Activated CD8-positive, alpha-beta memory T cell treated with anti-CD3 and anti-CD28 coated beads for 4 hours (primary cell): Measurements from ENCODE around the gene SAPCD2.
A peak's percentile ranks its signal among the peaks of the same experiment; 100 is the strongest.
"Not testable (repeated sequence)": the region's sequence is repeated elsewhere in the genome, so short reads cannot be mapped to it uniquely, and the experiment has no call there.

ENCODE experiments used
- DNase-seq, 2 donors: peaks; one replicate each; pipeline ENCODE4 v3.0.0-alpha.2; 2020; ENCODE audit warnings: low read depth in 2 of 2

The SAPCD2 gene, protein sequence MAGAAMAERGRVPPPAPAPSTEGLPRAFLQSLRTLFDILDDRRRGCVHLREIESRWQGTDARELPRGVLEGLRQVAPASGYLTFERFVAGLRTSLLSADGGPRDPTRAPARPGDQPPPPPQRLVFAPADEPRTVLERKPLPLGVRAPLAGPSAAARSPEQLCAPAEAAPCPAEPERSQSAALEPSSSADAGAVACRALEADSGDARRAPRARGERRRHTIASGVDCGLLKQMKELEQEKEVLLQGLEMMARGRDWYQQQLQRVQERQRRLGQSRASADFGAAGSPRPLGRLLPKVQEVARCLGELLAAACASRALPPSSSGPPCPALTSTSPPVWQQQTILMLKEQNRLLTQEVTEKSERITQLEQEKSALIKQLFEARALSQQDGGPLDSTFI

DNA sequence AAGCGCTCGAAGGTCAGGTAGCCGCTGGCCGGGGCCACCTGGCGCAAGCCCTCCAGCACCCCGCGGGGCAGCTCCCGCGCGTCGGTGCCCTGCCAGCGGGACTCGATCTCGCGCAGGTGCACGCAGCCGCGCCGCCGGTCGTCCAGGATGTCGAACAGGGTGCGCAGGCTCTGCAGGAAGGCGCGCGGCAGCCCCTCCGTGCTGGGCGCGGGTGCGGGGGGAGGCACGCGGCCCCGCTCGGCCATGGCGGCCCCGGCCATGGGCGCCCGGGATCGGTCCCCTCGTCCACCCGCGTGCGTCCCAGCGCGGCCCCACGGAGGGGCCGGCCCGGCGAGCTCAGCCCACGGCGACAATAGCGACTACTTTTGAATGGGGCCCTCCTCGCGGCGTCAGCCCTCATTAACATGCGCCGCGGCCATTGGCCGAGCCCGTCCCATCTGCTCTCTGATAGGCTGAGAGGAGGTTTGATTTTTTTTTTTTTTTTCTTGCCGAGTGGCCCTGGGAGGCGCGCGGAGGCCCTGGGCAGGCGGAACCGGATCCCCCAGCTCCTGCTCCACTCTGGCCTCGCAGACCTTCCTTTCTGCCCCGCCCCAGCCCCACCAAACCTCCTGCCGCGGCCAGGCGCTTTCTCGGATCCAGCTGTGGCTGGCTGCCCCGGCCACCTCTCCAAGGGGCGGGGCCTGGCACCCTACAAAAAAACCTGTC is at the start of gene SAPCD2:
Gene SAPCD2, minus strand, starts transcription at position 357 of the 705 bp plus-strand sequence. Its CDS starts 97 bp downstream, at position 260.
- DNase-seq = peak; percentile 70 to 73

DNA sequence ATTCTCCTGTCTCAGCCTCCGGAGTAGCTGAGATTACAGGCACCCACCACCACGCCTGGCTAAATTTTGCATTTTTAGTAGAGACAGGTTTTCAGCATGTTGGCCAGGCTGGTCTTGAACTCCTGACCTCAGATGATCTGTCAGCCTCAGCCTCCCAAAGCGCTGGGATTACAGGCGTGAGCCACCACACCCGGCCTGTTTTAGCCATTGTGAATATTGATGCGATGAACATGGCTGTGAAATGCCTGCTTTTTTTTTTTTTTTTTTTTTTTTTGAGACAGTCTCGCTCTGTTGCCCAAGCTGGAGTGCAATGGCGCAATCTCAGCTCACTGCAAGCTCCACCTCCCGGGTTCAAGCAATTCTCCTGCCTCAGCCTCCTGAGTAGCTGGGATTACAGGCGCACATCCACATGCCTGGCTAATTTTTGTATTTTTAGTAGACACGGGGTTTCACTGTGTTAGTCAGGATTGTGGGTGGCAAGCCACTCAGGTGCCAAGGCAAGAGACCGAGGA is 47.8 kb upstream of the SAPCD2 start:
- DNase-seq = not testable (repeated sequence)

DNA sequence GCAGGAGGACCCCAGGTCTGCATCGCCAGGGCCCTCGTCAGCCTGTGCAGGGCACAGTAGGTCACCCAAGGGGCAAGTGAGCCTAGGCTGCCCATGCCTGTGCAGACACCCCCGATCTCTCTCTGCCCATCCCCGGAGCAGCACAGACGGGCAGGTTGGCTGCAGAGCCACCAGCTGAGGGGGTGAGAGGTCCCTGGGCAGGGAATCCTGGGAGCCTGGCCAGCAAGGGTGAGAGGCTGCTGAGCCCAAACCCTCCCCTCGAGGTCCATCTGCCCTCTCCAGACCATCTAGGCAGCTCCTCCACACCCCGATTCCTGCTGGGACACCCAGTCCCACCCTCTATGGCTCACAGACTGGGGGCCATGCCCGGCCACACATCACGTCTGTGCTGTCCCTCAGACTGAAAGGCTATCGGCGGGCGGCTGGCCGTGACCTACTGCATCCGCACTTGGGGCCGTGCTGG is 46.9 kb upstream of the SAPCD2 start:
- no peak for DNase-seq

DNA sequence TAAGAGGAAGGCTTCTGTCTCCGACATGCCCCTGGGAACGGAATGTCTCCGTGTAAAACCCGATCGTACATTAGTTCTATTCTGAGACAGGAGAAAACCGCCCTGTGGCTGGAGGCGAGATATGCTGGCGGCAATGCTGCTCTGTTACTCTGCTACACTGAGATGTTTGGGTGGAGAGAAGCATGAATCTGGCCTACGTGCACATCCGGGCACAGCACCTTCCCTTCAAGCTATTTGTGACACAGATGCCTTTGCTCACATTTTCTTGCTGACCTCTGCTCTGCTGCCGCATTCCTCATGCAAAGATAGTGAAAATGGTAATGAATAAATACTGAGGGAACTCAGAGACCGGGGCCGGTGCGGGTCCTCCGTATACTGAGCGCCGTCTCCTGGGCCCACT is 46.4 kb upstream of the SAPCD2 start:
- no peak for DNase-seq

DNA sequence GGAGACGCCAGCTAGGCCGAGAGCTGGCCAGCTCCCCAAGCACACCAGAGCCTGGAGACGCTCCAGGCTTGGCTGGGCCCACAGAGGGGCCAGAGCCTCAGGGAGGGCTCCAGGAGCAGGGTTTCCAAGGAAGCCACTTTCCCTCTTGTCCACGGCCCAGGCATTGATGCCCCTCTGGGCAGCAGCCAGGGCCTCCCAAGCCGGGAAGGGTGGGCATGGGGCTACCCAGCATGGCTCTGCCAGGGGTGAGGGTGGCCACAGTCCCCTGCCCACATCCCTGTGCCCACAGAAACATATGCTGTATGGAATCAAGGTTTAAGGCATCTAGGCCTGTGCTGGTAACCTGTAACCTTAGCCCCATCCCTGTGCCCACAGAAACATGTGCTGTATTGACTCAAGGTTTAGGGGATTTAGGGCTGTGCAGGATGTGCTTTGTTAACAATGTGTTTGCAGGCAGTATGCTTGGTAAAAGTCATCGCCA is 45.7 kb upstream of the SAPCD2 start:
- no peak for DNase-seq

DNA sequence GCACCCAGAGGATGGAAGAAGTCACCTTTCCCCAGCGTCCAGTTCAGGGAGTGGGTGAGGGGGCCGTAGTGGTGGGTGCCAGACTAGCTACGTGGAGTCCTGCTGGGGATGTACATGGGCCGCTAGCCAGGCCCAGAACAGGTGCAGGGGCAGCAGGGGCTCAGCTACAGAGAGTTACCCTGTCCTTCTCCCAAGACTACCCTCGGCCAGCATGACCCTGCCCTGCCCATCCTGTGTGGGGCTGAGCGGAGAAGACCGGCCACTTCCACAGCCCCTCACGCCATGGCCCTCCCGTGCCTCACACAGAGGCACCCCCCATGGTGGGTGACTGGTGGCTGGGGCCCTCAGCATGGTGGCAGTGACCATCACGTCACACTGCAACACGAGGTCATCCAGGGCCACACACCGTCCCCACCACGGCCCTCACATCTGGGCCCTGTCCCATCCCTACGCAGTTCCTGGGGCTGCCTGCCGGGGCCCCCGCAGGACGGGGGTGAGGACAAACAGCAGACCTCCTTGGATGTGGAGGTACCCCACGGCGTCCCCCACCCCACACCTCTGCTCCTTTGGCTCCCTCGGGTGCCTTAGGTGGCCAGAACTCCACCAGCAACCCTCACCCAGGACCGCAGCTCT is 45.2 kb upstream of the SAPCD2 start:
- no peak for DNase-seq

DNA sequence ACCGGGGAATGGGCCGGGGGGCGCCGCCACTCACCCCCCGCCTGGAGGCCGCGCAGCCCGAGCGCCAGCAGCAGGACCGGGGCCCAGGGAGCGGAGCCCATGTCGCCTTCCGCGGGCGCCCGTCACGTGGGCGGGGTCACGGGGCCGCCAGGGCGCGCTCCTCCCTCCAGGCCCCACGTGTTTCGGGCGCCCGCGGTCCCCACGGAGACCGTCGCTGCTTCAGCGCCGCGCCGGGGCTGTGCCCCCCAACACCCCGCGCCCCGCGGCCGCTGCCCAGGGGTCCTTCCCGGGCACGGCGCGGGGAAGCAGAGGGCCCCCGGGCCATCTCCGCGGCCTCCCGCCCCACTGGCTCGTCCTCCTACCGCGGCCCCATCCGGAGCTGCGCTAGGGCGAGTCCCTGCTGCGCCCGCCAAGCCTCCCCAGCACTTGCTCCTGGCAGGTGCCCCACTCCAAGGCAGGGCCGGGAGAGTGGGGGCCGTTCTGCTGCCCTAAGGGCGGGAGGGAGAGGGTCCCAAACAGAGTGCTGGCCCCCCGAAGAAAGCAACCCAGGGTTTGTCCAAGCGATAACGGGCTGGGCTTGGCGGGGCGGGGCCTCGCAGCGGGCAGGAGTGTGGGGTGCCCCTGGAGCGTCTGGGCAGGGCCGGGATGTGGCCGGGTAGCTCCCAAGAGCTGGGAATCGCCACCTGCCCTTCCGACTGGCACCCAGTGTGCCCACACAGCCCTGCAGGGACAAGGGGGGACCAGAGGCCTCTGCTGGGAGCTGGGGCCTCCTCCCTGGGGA is 44.4 kb upstream of the SAPCD2 start, which contains the start of gene DPP7:
Gene DPP7, minus strand, starts transcription at position 121 of the 781 bp plus-strand sequence. Its CDS starts 20 bp downstream, at position 101.
- DNase-seq = peak; percentile 43 to 58

DNA sequence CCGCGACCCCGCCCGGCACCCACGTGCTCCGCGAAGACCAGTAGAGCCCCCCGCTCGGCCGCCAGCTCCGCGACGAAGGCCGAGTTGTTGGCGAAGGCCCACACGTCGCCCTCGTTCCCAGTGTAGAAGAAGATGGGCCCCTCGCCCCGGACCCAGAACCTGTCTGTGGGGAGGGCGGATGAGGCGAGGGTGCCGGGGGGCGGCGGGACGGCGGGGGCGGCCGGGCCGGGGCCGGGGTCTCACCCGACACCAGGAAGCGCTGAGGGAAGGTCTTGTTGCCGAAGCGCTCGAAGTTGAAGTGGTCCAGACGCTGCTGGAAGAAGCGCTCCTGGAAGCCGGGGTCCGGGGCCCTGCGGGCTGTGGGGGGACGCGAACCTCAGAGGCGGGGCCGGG is 43.9 kb upstream of the SAPCD2 start:
- no peak for DNase-seq

DNA sequence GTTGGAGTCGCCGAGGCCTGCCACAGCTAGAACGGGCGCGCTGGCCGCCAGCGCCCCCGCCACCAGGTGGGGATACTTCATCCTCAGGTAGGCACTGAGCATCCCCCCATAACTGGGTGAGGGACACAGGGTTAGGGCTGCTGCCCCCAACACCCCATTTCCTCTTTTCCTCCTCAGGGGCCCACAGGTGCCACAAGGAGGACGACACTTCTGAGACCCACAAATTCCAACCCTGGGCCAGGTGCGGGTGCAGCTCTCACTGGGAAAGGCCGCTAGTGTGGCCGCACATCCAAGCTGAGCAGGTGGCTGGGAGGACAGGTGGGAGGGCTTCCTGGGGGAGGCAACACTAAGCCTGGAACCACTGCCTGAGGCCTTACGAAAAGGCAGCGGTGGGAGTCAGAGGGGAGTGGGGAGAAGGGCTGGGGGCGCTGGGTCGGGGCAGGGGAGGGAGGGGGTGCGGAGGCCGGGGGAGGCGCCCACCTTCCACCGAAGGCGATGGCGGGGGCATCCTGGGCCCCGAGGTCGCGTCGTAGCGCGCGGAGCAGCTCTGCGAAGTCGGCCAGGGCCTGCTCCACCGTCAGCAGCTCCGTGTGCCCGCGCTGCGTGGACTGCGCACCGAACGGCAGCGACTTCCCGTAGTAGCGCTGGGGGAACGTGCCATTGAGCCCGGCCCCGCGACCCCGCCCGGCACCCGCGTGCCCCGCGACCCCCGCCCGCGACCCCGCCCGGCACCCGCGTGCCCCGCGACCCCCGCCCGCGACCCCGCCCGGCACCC is 43.2 kb upstream of the SAPCD2 start:
- DNase-seq = no peak

DNA sequence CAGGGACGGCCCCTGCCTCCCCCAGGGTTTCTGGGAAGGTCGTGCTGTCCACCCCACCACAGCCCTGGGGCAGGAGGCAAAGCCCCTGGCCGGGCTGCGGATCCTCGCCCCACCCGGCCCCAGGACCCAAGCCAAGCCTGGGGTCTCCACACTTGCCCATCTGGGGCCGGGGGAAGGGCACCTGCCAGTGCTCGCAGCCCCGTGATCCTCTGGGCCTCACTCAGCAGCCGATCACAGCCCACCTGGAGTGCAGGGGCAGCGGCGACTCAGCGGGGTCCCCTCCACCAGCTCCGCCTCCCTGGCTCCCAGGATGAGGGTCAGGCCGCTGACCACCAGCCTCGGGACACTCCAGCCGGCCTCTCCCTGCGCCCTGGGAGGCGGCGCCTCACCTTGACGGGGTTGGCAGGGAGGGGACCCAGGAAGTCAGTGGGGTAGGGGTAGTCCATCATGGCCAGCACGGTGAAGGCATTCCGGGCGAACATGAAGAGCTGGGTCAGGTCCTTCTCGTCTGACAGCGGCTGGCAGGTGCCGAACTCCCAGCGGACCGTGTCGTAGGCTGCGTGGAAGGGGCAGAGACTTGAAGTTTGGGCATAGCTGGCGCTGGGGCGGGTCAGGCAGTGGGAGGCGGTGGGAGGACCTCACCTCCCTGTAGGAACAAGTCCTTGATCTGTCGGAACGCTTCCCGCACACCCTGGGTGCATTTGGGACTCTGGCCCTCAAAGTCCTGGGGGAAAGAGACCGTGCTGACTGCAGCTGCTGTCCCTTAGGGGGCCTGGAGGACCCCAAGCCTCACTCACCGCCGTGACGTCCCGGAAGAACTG is 42.4 kb upstream of the SAPCD2 start:
- DNase-seq = no peak

DNA sequence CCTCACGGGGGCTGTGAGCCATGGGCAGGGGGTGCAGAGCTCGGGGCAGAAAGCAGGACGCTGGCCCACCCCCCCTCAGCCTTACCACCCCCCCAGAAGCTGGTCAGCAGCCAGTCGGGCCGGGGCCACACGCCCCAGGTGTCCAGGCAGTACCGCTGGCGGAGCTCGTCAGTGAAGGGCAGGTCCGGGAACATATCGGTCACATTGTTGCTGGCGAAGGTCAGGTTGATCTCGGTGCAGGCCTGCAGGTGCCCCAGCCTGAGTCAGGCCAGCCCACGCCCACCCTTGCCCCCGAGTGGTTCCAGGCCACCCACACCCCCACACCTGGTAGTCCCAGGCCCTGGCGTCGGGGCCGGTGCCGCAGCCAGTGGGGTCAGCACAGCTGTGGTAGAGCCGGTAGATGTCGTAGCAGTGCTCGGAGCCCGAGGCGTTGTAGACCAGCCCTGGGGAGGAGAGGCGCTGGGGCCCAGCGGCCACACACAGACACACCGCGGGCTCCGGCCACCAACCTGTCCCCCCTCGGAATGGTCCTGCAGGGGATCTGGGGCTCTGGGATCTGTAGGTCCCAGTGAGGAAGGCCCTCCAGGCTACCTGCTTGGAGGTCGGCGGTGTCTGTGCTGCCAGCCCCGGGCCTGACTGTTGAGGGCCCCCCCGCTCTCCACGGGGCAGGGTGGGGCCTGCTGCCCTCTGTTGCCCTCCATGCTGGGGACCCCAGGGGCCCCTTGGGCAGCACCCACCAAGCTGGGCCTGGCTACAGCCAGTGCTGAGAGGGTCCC is 41.6 kb upstream of the SAPCD2 start:
- no peak for DNase-seq

DNA sequence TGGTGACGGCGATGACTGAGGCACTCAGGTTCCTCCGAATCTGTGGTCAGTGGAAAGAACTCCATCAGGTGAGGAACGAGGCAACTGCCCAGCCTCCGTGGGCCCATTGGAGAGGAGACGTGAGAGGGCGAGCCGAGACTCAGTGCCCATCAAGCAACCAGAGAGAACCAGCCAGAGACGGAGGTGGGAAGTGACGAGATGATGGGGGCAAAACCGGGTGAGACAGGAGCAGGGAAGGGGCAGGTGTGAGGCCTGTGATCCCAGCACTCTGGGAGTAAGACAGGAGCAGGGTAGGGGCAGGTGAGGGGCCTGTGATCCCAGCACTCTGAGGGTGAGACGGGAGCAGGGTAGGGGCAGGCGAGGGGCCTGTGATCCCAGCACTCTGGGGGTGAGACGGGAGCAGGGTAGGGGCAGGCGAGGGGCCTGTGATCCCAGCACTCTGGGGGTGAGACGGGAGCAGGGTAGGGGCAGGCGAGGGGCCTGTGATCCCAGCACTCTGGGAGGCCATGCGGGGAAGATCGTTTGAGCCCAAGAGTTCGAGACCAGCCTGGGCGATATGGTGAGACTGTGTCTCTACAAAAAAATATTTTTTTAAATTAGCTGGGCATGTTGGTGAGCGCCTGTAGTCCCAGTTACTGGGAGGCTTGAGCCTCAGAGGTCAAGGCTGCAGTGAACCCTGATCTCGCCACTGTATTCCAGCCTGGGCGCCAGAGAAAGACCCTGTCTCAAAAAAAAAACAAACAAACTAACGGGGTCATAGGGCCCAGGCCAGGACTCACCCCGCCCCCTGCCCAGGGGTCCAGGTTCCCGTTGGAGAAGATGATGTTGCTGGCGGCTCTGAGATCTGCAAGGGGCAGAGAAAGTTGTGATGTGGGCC is 40.8 kb upstream of the SAPCD2 start:
- no peak for DNase-seq

DNA sequence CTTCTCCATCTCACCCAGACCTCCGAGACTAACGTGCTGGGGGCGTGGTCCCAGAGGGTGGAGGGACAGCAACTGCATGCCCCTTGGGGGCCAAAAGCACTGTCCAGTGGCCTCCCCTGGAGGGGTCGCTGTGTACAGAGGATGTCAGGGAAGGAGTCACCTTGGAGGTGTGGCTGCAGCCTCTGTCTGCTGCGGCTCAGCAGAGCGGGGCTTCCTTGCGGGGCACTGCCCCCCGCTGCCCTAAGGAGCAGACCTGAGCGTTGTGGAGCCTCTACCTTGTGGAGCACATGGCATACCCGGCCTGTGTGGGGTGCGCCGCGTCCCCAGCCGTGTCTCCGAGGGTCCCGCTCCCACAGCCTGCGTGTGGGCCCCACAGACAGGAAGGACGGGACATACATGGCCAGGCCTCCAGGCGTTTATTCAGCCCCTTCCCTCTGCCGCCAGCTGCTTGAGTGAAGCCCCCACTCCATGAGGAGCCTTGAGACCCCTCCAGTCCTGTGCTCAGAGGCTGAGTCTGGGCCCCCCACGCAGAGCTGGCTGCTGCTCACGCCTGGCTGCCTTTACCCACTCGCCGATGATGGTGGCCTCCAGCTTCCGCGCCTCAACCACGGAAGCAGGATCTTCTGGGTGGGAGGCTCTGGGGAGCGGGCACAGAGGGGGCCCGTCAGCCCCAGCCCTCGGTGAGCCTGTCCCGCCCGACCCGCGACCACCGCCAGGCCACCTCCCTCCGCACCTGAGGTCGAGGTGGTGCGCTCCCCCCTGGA is 40.0 kb upstream of the SAPCD2 start:
- DNase-seq = no peak

DNA sequence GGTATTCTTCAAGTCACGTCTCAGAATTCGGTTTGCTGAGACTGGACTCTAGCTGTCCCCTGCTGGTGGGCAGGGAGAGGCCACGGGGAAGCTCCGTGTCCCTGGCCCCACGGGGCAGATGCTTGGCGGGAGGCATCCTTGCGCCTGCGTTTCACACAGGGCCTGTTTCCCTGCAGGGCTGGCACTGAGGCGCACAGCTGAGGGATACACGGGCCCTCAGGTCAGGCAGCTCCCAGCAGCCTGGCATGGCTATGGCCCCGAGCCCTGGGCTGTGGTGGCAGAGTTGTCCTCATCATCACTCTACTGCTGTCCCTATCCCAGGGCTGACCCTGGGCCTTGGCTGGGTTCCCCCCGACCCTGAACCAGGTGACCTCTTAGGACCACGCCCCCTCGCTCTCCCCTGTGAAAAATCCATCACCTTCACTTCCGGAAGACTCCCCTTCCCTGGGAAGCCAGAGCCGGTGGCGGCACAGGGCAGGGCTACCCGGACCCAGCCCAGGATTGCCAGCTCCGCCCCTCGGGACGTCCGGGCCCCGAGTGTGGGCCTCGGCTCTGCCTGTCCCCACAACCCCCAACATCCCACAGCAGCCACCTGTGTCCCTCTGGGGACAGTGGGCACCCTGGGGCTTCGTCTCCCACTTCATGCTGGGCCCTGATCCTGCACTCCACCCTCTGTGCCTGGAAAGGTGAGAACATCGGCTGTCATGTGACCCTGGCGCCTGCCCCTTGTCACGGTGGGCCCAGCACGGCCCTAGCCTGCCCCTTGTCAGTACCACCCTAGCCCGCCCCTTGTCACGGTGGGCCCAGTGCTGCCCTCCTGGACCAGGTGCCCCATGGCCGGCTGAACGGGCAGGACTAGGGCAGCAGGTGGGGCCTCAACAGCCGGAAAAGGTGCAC is 39.1 kb upstream of the SAPCD2 start:
- DNase-seq = no peak

DNA sequence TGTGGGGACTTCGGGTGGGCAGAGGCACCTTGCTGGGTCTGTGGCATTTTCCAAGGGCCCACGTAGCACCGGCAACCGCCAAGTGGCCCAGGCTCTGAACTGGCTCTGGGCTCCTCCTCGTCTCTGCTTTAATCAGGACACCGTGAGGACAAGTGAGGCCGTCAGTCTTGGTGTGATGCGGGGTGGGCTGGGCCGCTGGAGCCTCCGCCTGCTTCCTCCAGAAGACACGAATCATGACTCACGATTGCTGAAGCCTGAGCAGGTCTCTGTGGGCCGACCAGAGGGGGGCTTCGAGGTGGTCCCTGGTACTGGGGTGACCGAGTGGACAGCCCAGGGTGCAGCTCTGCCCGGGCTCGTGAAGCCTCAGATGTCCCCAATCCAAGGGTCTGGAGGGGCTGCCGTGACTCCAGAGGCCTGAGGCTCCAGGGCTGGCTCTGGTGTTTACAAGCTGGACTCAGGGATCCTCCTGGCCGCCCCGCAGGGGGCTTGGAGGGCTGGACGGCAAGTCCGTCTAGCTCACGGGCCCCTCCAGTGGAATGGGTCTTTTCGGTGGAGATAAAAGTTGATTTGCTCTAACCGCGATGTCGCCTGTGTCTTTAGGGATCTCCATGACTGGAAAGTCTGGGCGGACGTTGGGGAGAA is 38.4 kb upstream of the SAPCD2 start:
- DNase-seq = no peak

DNA sequence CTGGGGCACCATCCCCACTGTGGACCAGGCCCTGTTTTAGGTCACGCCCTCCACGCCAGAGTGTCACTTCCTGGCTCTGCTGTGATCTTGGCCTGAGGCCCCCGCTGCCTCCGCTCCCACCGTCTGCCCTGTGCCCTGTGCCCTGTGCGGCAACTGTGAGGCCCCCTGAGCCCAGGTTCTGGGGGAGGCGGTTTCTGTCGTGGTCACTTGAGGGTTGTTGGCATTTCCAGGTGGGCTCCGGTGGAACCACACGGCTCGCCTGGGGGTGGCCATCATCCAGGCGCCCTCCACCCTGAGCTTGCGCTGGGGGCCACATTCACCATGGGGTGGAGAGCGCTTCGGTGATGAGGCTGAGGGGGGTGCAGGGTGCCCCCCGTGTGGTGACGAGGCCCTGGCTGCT is 37.6 kb upstream of the SAPCD2 start:
- no peak for DNase-seq
